Measurements from ENCODE around the gene ADAMTS18.

GRCh38 chr16:77467821-77468335 lies 33.0 kb upstream of the ADAMTS18 start:
- TF ChIP-seq CTCF (IDR thresholded peaks at IDR 0.05) (no peak), POLR2A (IDR thresholded peaks at IDR 0.05) (no peak)

Measured in prostate gland (tissue), 2 donors.